ENCODE data around the gene EID2.

- TF ChIP-seq EZH2phosphoT487 (IDR thresholded peaks at IDR 0.05; ENCODE audit: borderline replicate concordance, low read length): no peak
- TF ChIP-seq, protein P1, sequence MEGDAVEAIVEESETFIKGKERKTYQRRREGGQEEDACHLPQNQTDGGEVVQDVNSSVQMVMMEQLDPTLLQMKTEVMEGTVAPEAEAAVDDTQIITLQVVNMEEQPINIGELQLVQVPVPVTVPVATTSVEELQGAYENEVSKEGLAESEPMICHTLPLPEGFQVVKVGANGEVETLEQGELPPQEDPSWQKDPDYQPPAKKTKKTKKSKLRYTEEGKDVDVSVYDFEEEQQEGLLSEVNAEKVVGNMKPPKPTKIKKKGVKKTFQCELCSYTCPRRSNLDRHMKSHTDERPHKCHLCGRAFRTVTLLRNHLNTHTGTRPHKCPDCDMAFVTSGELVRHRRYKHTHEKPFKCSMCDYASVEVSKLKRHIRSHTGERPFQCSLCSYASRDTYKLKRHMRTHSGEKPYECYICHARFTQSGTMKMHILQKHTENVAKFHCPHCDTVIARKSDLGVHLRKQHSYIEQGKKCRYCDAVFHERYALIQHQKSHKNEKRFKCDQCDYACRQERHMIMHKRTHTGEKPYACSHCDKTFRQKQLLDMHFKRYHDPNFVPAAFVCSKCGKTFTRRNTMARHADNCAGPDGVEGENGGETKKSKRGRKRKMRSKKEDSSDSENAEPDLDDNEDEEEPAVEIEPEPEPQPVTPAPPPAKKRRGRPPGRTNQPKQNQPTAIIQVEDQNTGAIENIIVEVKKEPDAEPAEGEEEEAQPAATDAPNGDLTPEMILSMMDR (IDR thresholded peaks at IDR 0.05; ENCODE audit: low read depth, low read length, poor library complexity, severe bottlenecking): no peak
These were observed 47.2 kb downstream of the EID2 start for GRCh38 chr19:39492788-39493187.
